Measurements from ENCODE around the gene HIF1A.
"Not testable (repeated sequence)": the region's sequence is repeated elsewhere in the genome, so short reads cannot be mapped to it uniquely, and the experiment has no call there.

Gene HIF1A
- 219 to 655 reads per million in 2 experiments for total RNA-seq

DNA sequence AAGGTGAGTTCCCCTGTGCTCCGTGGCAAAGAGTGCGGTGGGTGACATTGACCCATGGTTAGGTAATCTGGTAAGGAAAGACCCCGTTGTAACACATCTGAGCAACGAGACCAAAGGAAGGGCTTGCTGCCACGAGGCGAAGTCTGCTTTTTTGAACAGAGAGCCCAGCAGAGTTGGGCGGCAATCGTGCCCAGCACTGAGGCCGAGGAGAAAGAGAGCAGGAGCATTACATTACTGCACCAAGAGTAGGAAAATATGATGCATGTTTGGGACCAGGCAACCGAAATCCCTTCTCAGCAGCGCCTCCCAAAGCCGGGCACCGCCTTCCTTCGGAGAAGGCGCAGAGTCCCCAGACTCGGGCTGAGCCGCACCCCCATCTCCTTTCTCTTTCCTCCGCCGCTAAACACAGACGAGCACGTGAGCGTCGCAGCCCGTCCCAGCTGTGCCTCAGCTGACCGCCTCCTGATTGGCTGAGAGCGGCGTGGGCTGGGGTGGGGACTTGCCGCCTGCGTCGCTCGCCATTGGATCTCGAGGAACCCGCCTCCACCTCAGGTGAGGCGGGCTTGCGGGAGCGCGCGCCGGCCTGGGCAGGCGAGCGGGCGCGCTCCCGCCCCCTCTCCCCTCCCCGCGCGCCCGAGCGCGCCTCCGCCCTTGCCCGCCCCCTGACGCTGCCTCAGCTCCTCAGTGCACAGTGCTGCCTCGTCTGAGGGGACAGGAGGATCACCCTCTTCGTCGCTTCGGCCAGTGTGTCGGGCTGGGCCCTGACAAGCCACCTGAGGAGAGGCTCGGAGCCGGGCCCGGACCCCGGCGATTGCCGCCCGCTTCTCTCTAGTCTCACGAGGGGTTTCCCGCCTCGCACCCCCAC, at the start of gene HIF1A:
TSS of gene HIF1A (plus strand) at position 684 of the 865 bp plus-strand sequence. CDS start 292 bp downstream, outside the sequence.
- peak; percentile 95 for DNase-seq (ENCODE audit: low read depth)

DNA sequence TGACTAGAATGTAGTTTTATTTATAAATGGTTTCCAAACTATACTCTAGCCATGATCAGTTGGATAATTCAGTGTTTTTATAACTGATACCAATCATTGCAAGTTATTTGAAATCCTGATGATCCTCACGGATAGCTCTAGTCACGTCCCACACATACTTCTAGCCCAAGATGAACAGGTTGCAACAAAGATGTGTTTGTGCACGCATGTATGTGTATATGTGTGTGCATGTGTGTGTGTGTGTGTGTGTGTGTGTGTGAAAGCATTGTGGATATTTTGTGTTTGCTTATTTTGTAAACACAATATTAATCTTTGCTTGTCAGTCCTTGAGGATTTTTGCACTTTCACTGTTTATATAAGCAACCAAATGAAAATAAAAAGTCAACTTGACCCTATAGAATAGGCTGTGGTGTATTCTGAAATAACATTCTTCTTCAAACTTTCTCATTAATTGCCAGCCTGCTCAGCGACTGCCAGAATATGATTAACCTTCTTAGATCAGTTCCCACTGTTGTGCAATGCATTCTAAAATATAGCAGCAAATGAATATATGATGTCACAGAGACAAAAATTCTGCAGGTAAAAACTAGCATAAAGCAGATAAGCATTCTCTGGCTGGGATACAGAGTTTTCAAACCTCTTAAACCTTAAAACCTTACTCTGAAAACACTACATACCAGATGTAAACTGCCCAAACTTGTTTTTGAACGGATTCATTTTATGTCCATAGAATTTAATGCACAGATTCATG, 48.8 kb upstream of the HIF1A start:
- DNase-seq (ENCODE audit: low read depth) = no peak

DNA sequence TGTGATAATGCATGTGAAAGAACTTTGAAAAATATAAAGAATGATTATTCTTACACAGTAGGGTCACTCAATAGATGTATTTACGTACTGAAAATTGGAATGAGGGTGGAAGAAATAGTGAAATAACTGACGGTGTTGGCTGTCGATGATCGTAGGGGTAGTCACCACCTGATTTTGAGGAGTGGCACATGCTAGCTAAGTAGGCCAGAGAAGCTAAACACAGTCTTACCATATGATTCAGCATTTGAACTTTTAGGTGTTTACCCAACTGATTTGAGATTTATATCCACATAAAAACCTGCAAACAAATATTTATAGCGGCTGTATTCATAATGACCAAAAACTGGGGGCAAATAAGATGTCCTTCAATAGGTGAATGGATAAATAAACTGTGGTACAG, 47.6 kb upstream of the HIF1A start:
- DNase-seq (ENCODE audit: low read depth) = no peak

- no peak for DNase-seq (ENCODE audit: low read depth)
These were observed 46.9 kb upstream of the HIF1A start for GRCh38 chr14:61648377-61648776.

DNA sequence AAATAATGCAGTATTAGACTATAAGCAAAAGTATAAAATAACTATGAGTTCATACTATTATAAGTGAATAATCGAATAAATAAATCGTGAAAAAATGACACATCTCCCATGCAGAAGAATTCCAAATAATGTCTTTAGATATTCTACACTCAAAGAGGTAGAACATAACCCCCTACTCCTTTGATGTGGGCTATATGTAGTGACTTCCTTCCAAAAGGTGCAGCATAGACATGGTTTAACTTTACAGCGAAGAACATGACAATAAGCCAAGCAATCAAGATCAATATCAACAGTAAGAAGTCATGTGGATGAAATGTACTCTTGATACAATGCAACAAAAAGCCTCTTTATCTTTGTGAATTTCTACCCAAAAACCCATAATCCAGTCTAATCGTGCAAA, 46.0 kb upstream of the HIF1A start:
- DNase-seq (ENCODE audit: low read depth) = no peak

DNA sequence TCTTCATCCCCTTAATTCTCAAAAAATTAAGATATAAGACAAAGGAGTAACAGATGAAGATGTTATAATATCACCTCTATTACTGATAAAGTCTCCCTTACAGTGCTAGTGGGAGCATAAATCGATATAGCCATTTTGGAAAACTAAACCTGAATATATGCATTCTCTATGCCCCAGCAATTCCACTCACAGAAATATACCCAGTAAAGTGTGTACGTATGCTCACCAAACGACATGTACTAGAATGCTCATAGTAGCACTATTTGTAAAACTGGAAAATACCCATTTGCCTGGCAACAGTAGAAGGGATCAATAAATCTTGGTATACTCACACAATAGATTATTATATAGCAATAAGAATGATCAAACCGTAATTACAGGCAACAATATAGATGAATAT, 44.0 kb upstream of the HIF1A start:
- no peak for DNase-seq (ENCODE audit: low read depth)

- no peak for DNase-seq (ENCODE audit: low read depth)
These were observed 42.6 kb upstream of the HIF1A start for GRCh38 chr14:61652526-61653262.

DNA sequence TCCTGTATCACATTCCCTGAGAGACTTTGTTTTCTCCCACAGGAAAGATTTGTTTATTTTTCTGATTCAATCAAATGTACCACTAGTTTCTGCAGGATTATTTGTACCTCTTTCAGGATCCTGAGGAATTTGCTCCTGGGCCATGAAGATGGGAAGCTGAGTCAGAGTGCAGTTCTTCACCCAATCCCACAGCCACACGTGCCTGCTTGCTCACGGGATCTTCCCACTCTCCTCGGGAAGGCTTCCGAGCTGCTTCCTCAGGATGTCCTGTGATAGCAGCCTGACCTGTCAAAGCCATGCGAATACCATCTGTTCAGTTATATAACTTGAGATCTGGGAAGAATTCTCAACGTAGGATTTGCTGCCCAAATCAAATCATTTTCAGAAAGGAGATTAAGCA, 41.8 kb upstream of the HIF1A start:
- no peak for DNase-seq (ENCODE audit: low read depth)

GRCh38 chr14:61654026-61654425, 41.3 kb upstream of the HIF1A start:
- no peak for DNase-seq (ENCODE audit: low read depth)

DNA sequence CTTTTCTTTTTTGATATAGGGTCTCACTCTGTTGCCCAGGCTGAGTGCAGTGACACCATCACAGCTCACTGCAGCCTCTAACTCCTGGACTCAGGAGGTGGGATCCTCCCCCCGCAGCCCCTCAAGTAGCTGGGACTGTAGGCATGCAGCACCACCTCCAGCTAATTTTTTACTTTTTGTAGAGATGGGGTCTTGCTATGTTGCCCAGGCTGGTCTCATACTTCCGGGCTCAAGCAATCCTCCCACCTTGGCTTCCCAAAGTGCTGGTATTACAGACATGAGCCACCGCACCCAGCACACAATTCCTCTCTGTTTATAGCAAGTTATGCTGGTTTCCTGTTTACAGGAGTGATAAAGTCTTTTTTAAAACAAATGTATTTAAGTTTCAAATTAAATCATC, 39.5 kb upstream of the HIF1A start:
- DNase-seq (ENCODE audit: low read depth) = no peak

- DNase-seq (ENCODE audit: low read depth) = no peak
These were observed 39.0 kb upstream of the HIF1A start for GRCh38 chr14:61656341-61656740.

DNA sequence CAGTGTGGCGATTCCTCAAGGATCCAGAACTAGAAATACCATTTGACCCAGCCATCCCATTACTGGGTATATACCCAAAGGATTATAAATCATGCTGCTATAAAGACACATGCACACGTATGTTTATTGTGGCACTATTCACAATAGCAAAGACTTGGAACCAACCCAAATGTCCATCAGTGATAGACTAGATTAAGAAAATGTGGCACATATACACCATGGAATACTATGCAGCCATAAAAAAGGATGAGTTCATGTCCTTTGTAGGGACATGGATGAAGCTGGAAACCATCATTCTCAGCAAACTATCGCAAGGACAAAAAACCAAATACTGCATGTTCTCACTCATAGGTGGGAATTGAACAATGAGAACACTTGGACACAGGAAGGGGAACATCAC, 37.2 kb upstream of the HIF1A start:
- DNase-seq (ENCODE audit: low read depth) = not testable (repeated sequence)

DNA sequence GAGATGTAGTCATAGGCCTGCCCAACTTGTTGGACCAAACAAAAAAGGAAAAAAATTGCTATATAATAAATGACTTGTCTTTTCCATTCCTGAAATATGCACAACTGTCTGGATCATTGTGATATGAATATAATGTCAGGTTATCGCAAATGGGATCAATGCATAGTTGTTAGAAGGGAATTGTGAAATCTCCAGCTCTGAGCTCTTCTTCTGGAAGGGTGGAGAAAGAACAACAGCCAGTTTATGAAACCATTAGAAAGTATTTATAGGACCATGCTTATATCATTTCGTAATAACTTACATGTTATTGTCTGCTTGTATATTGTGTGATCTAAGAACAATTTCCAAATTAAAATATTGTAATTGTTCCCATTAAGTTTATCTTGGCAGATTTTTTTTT, 35.7 kb upstream of the HIF1A start:
- DNase-seq (ENCODE audit: low read depth) = no peak

- DNase-seq (ENCODE audit: low read depth) = no peak
These were observed 33.6 kb upstream of the HIF1A start for GRCh38 chr14:61661471-61662400.

- DNase-seq (ENCODE audit: low read depth) = no peak
These were observed 32.6 kb upstream of the HIF1A start for GRCh38 chr14:61662437-61663311.

GRCh38 chr14:61663312-61663979, 31.9 kb upstream of the HIF1A start:
- no peak for DNase-seq (ENCODE audit: low read depth)

DNA sequence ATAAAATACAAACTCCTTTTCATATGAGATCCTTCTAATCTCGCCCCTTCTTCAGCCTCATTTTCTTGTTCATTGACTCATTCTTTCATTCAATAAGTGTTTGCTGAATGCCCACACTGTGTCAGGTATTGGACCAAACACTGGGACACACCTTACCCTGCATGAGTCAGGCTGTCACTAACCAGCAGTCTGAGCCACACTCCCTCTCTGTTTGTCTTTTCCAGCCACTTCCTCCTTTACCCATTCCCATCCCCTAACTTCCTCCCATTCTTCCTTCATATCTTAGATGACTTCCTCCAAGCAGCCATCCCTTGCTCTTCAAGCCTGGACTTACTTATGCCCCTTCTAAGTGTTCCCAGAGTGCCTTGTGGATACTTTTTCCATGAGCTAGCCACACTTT, 27.0 kb upstream of the HIF1A start:
- DNase-seq (ENCODE audit: low read depth) = no peak

DNA sequence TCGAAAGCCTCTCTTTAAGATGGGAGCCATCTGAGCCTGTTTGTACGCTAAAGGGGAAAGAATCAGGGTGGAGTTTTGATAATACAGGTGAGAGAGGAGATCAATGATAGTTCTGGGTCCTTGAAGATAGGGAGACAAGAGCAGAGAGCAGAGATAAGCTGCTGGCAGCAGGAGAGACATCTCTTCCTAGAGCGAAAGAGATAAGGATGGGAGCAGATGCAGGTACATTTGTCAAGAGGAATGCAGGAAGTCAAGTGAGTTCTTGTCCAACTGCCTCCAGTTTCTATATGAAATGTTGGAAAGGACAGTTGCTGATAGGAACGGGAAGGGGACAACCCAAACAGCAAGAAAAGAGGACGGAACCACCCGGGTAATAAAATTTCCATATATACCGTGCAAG, 24.7 kb upstream of the HIF1A start:
- DNase-seq (ENCODE audit: low read depth) = no peak

GRCh38 chr14:61671082-61671481, 24.2 kb upstream of the HIF1A start:
- peak; percentile 9 for DNase-seq (ENCODE audit: low read depth)

- no peak for DNase-seq (ENCODE audit: low read depth)
These were observed 22.5 kb upstream of the HIF1A start for GRCh38 chr14:61672796-61673195.
